K562 (cell line): Measurements from ENCODE around the gene CEBPA.

Source experiments
- BACH1 ChIP-seq: fragments of 200-800 bp; sonication (Bioruptor generic); IDR thresholded peaks from 2 replicates; pipeline ENCODE4 v1.6.1; 2016; ENCODE audit warnings: missing genetic modification characterization, missing compliant biosample characterization
- CTCF ChIP-seq, 3 experiments: IDR thresholded peaks in 2 of 3; conservative IDR thresholded peaks in 1 of 3; 2 replicates each; pipeline ENCODE4 v1.5.1; 2011 to 2012; ENCODE audit warnings: low read length in 3 of 3, mild to moderate bottlenecking in 3 of 3, control low read depth in 2 of 3, improper control_type of control experiment in 1 of 3, inconsistent platforms in 1 of 3, low read depth in 1 of 3, mixed read lengths in 1 of 3, moderate library complexity in 1 of 3; ENCODE audit not compliant: insufficient read depth in 2 of 3

- TF ChIP-seq CTCF (IDR thresholded peaks at IDR 0.05 in 2 of 3, conservative IDR thresholded peaks at IDR 0.05 in 1 of 3; ENCODE audit: insufficient read depth in 2 of 3, low read depth in 1 of 3, low read length in 3 of 3) (no peak), BACH1 (tag) (no peak)
Measured at GRCh38 chr19:33296488-33296971, 5.8 kb downstream of the CEBPA start.
